GM12878 (cell line): ENCODE data around the gene SV2A. TPM values are rescaled to one million over a fixed set of nuclear protein-coding genes. Genes with fewer than 3 reads are reported as not detected.
"Not testable (repeated sequence)": the region's sequence is repeated elsewhere in the genome, so short reads cannot be mapped to it uniquely, and the experiment has no call there.

ENCODE experiments used
- ATAC-seq: fragments of 200-7000 bp; cut with Tn5 transposase; 3 replicates; pipeline ENCODE4 v1.9.1; 2020; ENCODE audit warnings: mild to moderate bottlenecking, moderate library complexity
- BruUV-seq: library from RNA; stranded (reverse); fragments of 400-500 nt; replicated peaks from 2 replicates; lab custom pipeline; 2021; lab: Mats Ljungman, UMichigan
- CTCF ChIA-PET: fragments of 300-600 bp; sonication (Branson Sonifier 250); formaldehyde crosslinking; extraction: SDS; loops from one replicate; lab custom pipeline; 2021; ENCODE audit warnings: inconsistent platforms; lab: Yijun Ruan, JAX
- POLR2A ChIA-PET: fragments of 350-600 bp; formaldehyde crosslinking; extraction: SDS; loops from one replicate; lab custom pipeline; 2021; ENCODE audit warnings: inconsistent platforms; lab: Charles Lee
- RAD21 ChIA-PET: fragments of 300-600 bp; sonication (Branson Sonifier 250); formaldehyde crosslinking; loops from one replicate; lab custom pipeline; 2023; ENCODE audit warnings: antibody characterized with exemption; ENCODE audit not compliant: unreplicated experiment; lab: Charles Lee
- SMC1A ChIA-PET: fragments of 300-600 bp; sonication (Branson Sonifier 250); formaldehyde crosslinking; loops from one replicate; lab custom pipeline; 2023; ENCODE audit not compliant: unreplicated experiment, uncharacterized antibody; lab: Charles Lee
- DNase-seq: peaks from one replicate; pipeline ENCODE4 v3.0.0-alpha.2; 2011; ENCODE audit warnings: low read depth, low spot score
- FAIRE-seq: peaks from 3 replicates; lab custom pipeline; 2011; peaks lifted over from hg19 to GRCh38; lab: Jason Lieb, UNC
- H2AFZ ChIP-seq: 2 replicates; pipeline ENCODE4 v1.6.0; 2011; ENCODE audit warnings: low read depth, low read length, control low read depth; ENCODE audit not compliant: control insufficient read depth
- H3K27ac ChIP-seq: 2 replicates; pipeline ENCODE4 v1.5.1; 2011; ENCODE audit warnings: control low read depth; ENCODE audit not compliant: control insufficient read depth, insufficient read depth
- H3K27me3 ChIP-seq, 2 experiments: replicated peaks in 1 of 2; 2 replicates each; pipeline versions ENCODE4 v1.6.0 to v1.6.1; 2011; ENCODE audit warnings: low read length in 1 of 2; ENCODE audit not compliant: control insufficient read depth in 2 of 2, insufficient read depth in 2 of 2
- H3K36me3 ChIP-seq, 2 experiments: 2 replicates each; pipeline ENCODE4 v1.5.1; 2011; ENCODE audit warnings: low read length in 1 of 2; ENCODE audit not compliant: control insufficient read depth in 2 of 2, insufficient read depth in 2 of 2
- H3K4me1 ChIP-seq: 2 replicates; pipeline ENCODE4 v1.6.1; 2011; ENCODE audit warnings: mild to moderate bottlenecking, low read length, moderate library complexity, mixed read lengths; ENCODE audit not compliant: control insufficient read depth, insufficient read depth
- H3K4me2 ChIP-seq: 2 replicates; pipeline ENCODE4 v1.6.0; 2011; ENCODE audit warnings: control low read depth; ENCODE audit not compliant: control insufficient read depth, insufficient read depth
- H3K4me3 ChIP-seq: fragments of 200-600 bp; sonication (generic); 2 replicates; pipeline ENCODE4 v1.5.1; 2016
- H3K79me2 ChIP-seq: 2 replicates; pipeline ENCODE4 v1.6.0; 2011; ENCODE audit warnings: low read length; ENCODE audit not compliant: control insufficient read depth, insufficient read depth
- H3K9ac ChIP-seq: 2 replicates; pipeline ENCODE4 v1.8.0; 2011; ENCODE audit warnings: low read length, control low read depth, mixed read lengths; ENCODE audit not compliant: control insufficient read depth, insufficient read depth
- H3K9me3 ChIP-seq: replicated peaks from 3 replicates; pipeline ENCODE4 v1.5.1; 2011; ENCODE audit warnings: mild to moderate bottlenecking, low read length; ENCODE audit not compliant: control insufficient read depth, insufficient read depth
- H4K20me1 ChIP-seq: 2 replicates; pipeline ENCODE4 v1.6.0; 2011; ENCODE audit not compliant: control insufficient read depth, insufficient read depth
- CBX5 ChIP-seq: sonication (generic); IDR thresholded peaks from 2 replicates; pipeline ENCODE4 v1.6.1; 2016; ENCODE audit warnings: low read depth, moderate library complexity, mild to moderate bottlenecking, inconsistent platforms
- CHD1 ChIP-seq: IDR thresholded peaks from 2 replicates; pipeline ENCODE4 v1.6.1; 2012; ENCODE audit warnings: low read depth, low read length, improper control_type of control experiment
- LARP7 ChIP-seq: fragments of 450-650 bp; IDR thresholded peaks from 2 replicates; pipeline ENCODE4 v1.6.1; 2017; ENCODE audit warnings: mild to moderate bottlenecking
- MTA3 ChIP-seq: IDR thresholded peaks from 2 replicates; pipeline ENCODE4 v1.6.1; 2012; ENCODE audit warnings: low read length, inconsistent platforms, borderline replicate concordance
- POLR2A ChIP-seq: IDR thresholded peaks from 2 replicates; pipeline ENCODE4 v1.6.1; 2011; ENCODE audit warnings: low read depth, mild to moderate bottlenecking, low read length
- POLR2AphosphoS2 ChIP-seq: IDR thresholded peaks from 2 replicates; pipeline ENCODE4 v1.6.1; 2011; ENCODE audit warnings: low read depth, mild to moderate bottlenecking, low read length, improper control_type of control experiment, moderate library complexity
- POLR2AphosphoS5 ChIP-seq: IDR thresholded peaks from 2 replicates; pipeline ENCODE4 v1.6.1; 2011; ENCODE audit warnings: mild to moderate bottlenecking, low read length, inconsistent platforms
- SMARCA5 ChIP-seq: fragments of 450-650 bp; IDR thresholded peaks from 2 replicates; pipeline ENCODE4 v1.6.1; 2017; ENCODE audit warnings: mild to moderate bottlenecking
- ZBED1 ChIP-seq: IDR thresholded peaks from 2 replicates; pipeline ENCODE4 v1.6.1; 2016; ENCODE audit warnings: borderline replicate concordance
- WGBS: methylation state at CpG from one replicate; pipeline ENCODE4 v1.1.6; 2016; ENCODE audit warnings: low lambda C conversion rate; ENCODE audit not compliant: insufficient replicate concordance, insufficient coverage; ENCODE audit errors: missing lambda C conversion rate; 5-methylcytosine and 5-hydroxymethylcytosine counted together
- in situ Hi-C: fragments of 300-500 bp; cut with MboI; formaldehyde crosslinking; loops from 9 replicates; pipeline ENCODE4 v1.14.3; 2018; ENCODE audit warnings: mixed read lengths
- intact Hi-C: fragments of 100-400 bp; cut with micrococcal nuclease; formaldehyde crosslinking; loops from one replicate; pipeline ENCODE4 v1.14.2; 2022; ENCODE audit not compliant: unreplicated experiment
- polyA plus RNA-seq, 11 experiments: library from polyadenylated mRNA; depleted of rRNA in 4 of 11; unstranded in 6 of 11; stranded (reverse) in 5 of 11; fragments of >200 nt; fragmentation: Nextera tagmentation in 4 of 11; fragmentation: Illumina TruSeq in 1 of 11; extraction: Ambion mirVana in 4 of 11; extraction: Trizol in 1 of 11; gene quantifications; 1 replicate in 1 of 11; 2 replicates in 10 of 11; pipeline versions ENCODE4 v1.2.1 to v1.2.3, GENCODE V29; 2011 to 2016; ENCODE audit warnings: inconsistent platforms in 2 of 11, missing spikeins in 2 of 11, low read depth in 1 of 11
- total RNA-seq, 4 experiments: library from RNA; depleted of rRNA in 3 of 4; stranded (reverse); fragments of >200 nt in 3 of 4; fragmentation: Illumina TruSeq in 1 of 4; extraction: Trizol in 1 of 4; gene quantifications; 2 replicates each; pipeline versions ENCODE4 v1.2.1 to v1.2.3, GENCODE V29; 2013 to 2021
- TF ChIP-seq, protein P1 (sequence below): fragments of 450-650 bp; conservative IDR thresholded peaks from 2 replicates; pipeline ENCODE4 v1.6.1; 2017; ENCODE audit warnings: mild to moderate bottlenecking, moderate library complexity
- TF ChIP-seq, protein P2 (sequence below): fragments of 450-650 bp; IDR thresholded peaks from 2 replicates; pipeline ENCODE4 v1.6.1; 2016; ENCODE audit warnings: mild to moderate bottlenecking

The SV2A gene
- total and polyA plus RNA-seq, 10 of the 15 experiments (the other 5 are each of a cell fraction or from before 2014, with no cell fraction given) = 0.39 to 11.6 (median 5.4) TPM

DNA sequence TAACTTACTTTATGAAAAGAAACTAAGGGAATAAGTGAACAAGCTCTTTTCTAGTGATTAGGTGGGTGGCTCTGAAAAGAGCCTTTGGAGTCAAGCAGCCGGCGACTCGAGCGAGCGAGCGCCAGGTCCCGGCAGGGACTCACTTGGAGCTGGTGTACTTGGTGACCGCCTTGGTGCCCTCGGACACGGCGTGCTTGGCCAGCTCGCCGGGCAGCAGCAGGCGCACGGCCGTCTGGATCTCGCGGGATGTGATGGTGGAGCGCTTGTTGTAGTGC lies 31.6 kb downstream of the SV2A start:
- Histone ChIP-seq H3K27ac (peak overlapping the region; percentile 93), H3K4me3 (peak overlapping the region; percentile 61), H3K9ac (peak overlapping the region; percentile 85), H3K79me2 (peaks cover 17% of the 10 kb centered on the region), H3K4me2 (peak overlapping the region; percentile 87)
- ChIA-PET CTCF (interaction anchor here (1.1 to 1.4 kb wide), 3 partner anchors 42 to 301 kb away, joined by 3 to 5 read pairs (median 3); no protein-coding TSS in a partner anchor), SMC1A (interaction anchor here (0.9 to 3.3 kb wide), 3 partner anchors 42 to 61 kb away, joined by 3 to 15 read pairs (median 10); no protein-coding TSS in a partner anchor), POLR2A (interaction anchor here (1.2 to 4.0 kb wide), 7 partner anchors 37 to 347 kb away, joined by 3 to 57 read pairs (median 19); partner anchors contain the start of genes SF3B4 and VPS45), RAD21 (interaction anchor here (1.1 to 3.2 kb wide), 3 partner anchors 37 to 301 kb away, joined by 3 to 22 read pairs (median 4); no protein-coding TSS in a partner anchor)
- H3K4me1 ChIP-seq, H3K9me3 ChIP-seq, in situ Hi-C loops, H3K36me3 ChIP-seq, H3K27me3 ChIP-seq, DNase-seq, ATAC-seq, H2AFZ ChIP-seq, FAIRE-seq, H4K20me1 ChIP-seq: not testable (repeated sequence)
- BruUV-seq = TSS peak; percentile 97
- intact Hi-C loops = loop anchor here (1.0 kb wide), 1 partner anchor 274 kb away; no protein-coding TSS in a partner anchor
- 0 out of 2 replicates have a peak, but pooled peaks have one; percentile 59 for TF ChIP-seq LARP7
- TF ChIP-seq CHD1 = peak; percentile 82; the same call in 1 of the 2 replicates
- TF ChIP-seq, protein P1, sequence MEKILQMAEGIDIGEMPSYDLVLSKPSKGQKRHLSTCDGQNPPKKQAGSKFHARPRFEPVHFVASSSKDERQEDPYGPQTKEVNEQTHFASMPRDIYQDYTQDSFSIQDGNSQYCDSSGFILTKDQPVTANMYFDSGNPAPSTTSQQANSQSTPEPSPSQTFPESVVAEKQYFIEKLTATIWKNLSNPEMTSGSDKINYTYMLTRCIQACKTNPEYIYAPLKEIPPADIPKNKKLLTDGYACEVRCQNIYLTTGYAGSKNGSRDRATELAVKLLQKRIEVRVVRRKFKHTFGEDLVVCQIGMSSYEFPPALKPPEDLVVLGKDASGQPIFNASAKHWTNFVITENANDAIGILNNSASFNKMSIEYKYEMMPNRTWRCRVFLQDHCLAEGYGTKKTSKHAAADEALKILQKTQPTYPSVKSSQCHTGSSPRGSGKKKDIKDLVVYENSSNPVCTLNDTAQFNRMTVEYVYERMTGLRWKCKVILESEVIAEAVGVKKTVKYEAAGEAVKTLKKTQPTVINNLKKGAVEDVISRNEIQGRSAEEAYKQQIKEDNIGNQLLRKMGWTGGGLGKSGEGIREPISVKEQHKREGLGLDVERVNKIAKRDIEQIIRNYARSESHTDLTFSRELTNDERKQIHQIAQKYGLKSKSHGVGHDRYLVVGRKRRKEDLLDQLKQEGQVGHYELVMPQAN = 0 out of 2 replicates have a peak, but pooled peaks have one; percentile 10
- TF ChIP-seq POLR2A = peak; percentile 37; the same call in 1 of the 2 replicates
- TF ChIP-seq, protein P2, sequence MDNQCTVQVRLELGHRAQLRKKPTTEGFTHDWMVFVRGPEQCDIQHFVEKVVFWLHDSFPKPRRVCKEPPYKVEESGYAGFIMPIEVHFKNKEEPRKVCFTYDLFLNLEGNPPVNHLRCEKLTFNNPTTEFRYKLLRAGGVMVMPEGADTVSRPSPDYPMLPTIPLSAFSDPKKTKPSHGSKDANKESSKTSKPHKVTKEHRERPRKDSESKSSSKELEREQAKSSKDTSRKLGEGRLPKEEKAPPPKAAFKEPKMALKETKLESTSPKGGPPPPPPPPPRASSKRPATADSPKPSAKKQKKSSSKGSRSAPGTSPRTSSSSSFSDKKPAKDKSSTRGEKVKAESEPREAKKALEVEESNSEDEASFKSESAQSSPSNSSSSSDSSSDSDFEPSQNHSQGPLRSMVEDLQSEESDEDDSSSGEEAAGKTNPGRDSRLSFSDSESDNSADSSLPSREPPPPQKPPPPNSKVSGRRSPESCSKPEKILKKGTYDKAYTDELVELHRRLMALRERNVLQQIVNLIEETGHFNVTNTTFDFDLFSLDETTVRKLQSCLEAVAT = peak; percentile 90
- peak; percentile 55; the same call in 1 of the 2 replicates for TF ChIP-seq ZBED1
- TF ChIP-seq CBX5 = 0 out of 2 replicates have a peak, but pooled peaks have one; percentile 13
- 0 out of 2 replicates have a peak, but pooled peaks have one; percentile 13 for TF ChIP-seq SMARCA5
- TF ChIP-seq POLR2AphosphoS2 = peak; percentile 61; the same call in 1 of the 2 replicates
- 0 out of 2 replicates have a peak, but pooled peaks have one; percentile 91 for TF ChIP-seq MTA3
- peak; percentile 71; the same call in 1 of the 2 replicates for TF ChIP-seq POLR2AphosphoS5
- under 1% methylated on average over 19 of the region's 19 CpGs for WGBS
